ENCODE measurements around the gene CPSF4.
"Not testable (repeated sequence)": the region's sequence is repeated elsewhere in the genome, so short reads cannot be mapped to it uniquely, and the experiment has no call there.

The CPSF4 gene

GRCh38 chr7:99498546-99498944 is 59.8 kb downstream of the CPSF4 start:
- DNase-seq (ENCODE audit: low read depth): no peak
- TF ChIP-seq, protein P1, sequence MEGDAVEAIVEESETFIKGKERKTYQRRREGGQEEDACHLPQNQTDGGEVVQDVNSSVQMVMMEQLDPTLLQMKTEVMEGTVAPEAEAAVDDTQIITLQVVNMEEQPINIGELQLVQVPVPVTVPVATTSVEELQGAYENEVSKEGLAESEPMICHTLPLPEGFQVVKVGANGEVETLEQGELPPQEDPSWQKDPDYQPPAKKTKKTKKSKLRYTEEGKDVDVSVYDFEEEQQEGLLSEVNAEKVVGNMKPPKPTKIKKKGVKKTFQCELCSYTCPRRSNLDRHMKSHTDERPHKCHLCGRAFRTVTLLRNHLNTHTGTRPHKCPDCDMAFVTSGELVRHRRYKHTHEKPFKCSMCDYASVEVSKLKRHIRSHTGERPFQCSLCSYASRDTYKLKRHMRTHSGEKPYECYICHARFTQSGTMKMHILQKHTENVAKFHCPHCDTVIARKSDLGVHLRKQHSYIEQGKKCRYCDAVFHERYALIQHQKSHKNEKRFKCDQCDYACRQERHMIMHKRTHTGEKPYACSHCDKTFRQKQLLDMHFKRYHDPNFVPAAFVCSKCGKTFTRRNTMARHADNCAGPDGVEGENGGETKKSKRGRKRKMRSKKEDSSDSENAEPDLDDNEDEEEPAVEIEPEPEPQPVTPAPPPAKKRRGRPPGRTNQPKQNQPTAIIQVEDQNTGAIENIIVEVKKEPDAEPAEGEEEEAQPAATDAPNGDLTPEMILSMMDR (IDR thresholded peaks at IDR 0.05; ENCODE audit: insufficient read depth, low read depth, low read length, missing control alignments): no peak

DNA sequence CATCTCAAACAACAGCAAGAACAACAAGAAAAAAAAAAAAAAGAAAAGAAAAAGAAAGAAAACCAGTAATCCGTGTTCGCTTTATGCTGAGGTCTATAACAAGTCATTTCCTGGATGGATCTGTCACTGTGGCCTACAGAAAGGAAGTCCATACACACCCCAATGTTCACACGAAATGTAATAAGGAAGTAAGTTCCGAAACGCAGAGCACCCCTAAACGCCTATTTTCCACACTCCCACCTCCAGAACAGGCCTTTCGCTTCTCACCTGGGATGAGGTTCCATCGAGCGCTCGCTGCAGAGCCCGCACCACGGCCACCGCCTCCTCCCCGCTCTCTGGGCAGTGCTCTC is 60.6 kb downstream of the CPSF4 start:
- peak overlapping the region; percentile 81 for H3K4me3 ChIP-seq (ENCODE audit: low read depth, low read length)
- TF ChIP-seq, protein P1 (IDR thresholded peaks at IDR 0.05; ENCODE audit: insufficient read depth, low read depth, low read length, missing control alignments): no peak
- DNase-seq (ENCODE audit: low read depth): peak; percentile 41

More at GRCh38 chr7:99498546-99498944, 59.8 kb downstream of the CPSF4 start:
- H3K4me3 ChIP-seq (ENCODE audit: low read depth, low read length): peak overlapping the region; percentile 81

- DNase-seq (ENCODE audit: low read depth): peak; percentile 94
- peak within 1 kb of the TSS; percentile 81 for H3K4me3 ChIP-seq (ENCODE audit: low read depth, low read length)
- TF ChIP-seq, protein P1 (IDR thresholded peaks at IDR 0.05; ENCODE audit: insufficient read depth, low read depth, low read length, missing control alignments): no peak
These were observed 61.2 kb downstream of the CPSF4 start, which contains the start of gene ZNF394 for GRCh38 chr7:99499721-99500636. ZNF394 (minus strand) TSS chr7:99500281; CDS start chr7:99500093, 188 bp downstream.

GRCh38 chr7:99500637-99501009 is 61.9 kb downstream of the CPSF4 start:
- DNase-seq (ENCODE audit: low read depth): no peak
- peak overlapping the region; percentile 81 for H3K4me3 ChIP-seq (ENCODE audit: low read depth, low read length)
- TF ChIP-seq, protein P1 (IDR thresholded peaks at IDR 0.05; ENCODE audit: insufficient read depth, low read depth, low read length, missing control alignments): no peak

DNA sequence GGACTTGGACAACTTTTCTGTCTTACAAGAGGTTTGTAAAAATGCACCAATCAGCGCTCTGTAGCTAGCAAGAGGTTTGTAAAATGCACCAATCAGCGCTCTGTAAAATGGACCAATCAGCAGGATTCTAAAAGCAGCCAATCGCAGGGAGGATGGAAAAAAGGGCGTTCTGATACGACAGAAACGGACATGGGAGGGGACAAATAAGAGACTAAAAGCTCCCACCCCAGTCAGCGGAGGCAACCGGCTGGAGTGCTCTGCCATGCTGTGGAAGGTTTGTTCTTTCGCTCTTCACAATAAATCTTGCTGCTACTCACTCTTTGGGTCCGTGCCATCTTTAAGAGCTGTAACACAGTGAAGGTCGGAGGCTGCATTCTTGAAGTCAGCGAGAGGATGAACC is 62.5 kb downstream of the CPSF4 start:
- H3K4me3 ChIP-seq (ENCODE audit: low read depth, low read length); DNase-seq (ENCODE audit: low read depth): not testable (repeated sequence)

DNA sequence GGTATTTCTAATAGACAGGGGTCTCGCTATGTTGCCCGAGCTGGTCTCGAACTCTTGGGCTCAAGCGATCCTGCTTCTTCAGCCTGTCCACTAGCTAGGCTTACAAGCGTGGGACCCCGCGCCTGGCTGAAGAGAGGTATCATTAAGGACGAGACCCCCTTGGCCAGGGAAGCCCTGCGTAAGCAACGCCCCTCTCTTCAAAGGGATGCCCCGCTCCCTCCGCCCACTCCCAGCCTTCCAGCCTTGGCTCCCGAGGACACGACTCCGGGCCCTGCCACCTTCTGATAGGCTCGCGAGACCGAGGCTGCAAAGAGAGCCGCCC is 65.5 kb downstream of the CPSF4 start:
- DNase-seq (ENCODE audit: low read depth): no peak

GRCh38 chr7:99504603-99505323 is 66.0 kb downstream of the CPSF4 start, which contains the start of gene ZKSCAN5:
ZKSCAN5 (plus strand) TSS chr7:99504662; CDS start chr7:99506045, 1,383 bp downstream.
- TF ChIP-seq, protein P1 (IDR thresholded peaks at IDR 0.05; ENCODE audit: insufficient read depth, low read depth, low read length, missing control alignments): no peak
- H3K4me3 ChIP-seq (ENCODE audit: low read depth, low read length): peak within 1 kb of the TSS; percentile 90
- DNase-seq (ENCODE audit: low read depth): peak; percentile 97

More for the DNA sequence above, 65.5 kb downstream of the CPSF4 start:
- peak overlapping the region; percentile 90 for H3K4me3 ChIP-seq (ENCODE audit: low read depth, low read length)
- TF ChIP-seq, protein P1 (IDR thresholded peaks at IDR 0.05; ENCODE audit: insufficient read depth, low read depth, low read length, missing control alignments): no peak

Data from GM12865 (cell line).